Peyer's patch (tissue), 4 donors: ENCODE data around the gene RIMBP2. TPM values are rescaled to one million over a fixed set of nuclear protein-coding genes. Genes with fewer than 3 reads are reported as not detected.

Experiments
- DNase-seq, 3 donors: peaks; one replicate each; pipeline ENCODE4 v3.0.0-alpha.2; 2017 to 2019
- H3K27ac ChIP-seq, 4 donors: fragments of 200-600 bp; sonication (generic); one replicate each; pipeline ENCODE4 v1.5.1; 2016 to 2019
- H3K27me3 ChIP-seq, 2 donors: fragments of 200-600 bp; sonication (generic); one replicate each; pipeline ENCODE4 v1.5.1; 2019
- H3K36me3 ChIP-seq, 3 donors: fragments of 200-600 bp; sonication (generic); one replicate each; pipeline ENCODE4 v1.5.1; 2016 to 2019
- H3K4me1 ChIP-seq, 4 donors: fragments of 200-600 bp; sonication (generic); one replicate each; pipeline ENCODE4 v1.5.1; 2016 to 2019
- H3K4me3 ChIP-seq, 4 donors: fragments of 200-600 bp; sonication (generic); 1 replicate in 3 of 4; 2 replicates in 1 of 4; pipeline ENCODE4 v1.5.1; 2016 to 2019; ENCODE audit warnings: mild to moderate bottlenecking in 1 of 4
- H3K9me3 ChIP-seq, 4 donors: fragments of 200-600 bp; sonication (generic); one replicate each; pipeline ENCODE4 v1.5.1; 2016 to 2019; ENCODE audit warnings: mild to moderate bottlenecking in 1 of 4
- CTCF ChIP-seq, 6 experiments: fragments of 450-650 bp in 4 of 6; fragments of 200-600 bp in 2 of 6; sonication (generic) in 1 of 6; IDR thresholded peaks; one replicate each; pipeline ENCODE4 v1.5.1; 2017 to 2019; ENCODE audit warnings: antibody characterized with exemption in 6 of 6, mild to moderate bottlenecking in 3 of 6, moderate library complexity in 1 of 6
- POLR2A ChIP-seq, 2 donors: fragments of 450-650 bp; IDR thresholded peaks; one replicate each; pipeline ENCODE4 v1.5.1; 2017; ENCODE audit warnings: antibody characterized with exemption in 2 of 2, mild to moderate bottlenecking in 2 of 2, moderate library complexity in 2 of 2
- total RNA-seq, 4 donors: library from RNA; depleted of rRNA; stranded (reverse); fragments of >200 nt; gene quantifications; one replicate each; pipeline ENCODE4 v1.1.0, GENCODE V29; 2016

RIMBP2 gene
- total RNA-seq, 4 donors from 2014 or later, result 8.8 to 19.8 (median 16.0) TPM

DNA sequence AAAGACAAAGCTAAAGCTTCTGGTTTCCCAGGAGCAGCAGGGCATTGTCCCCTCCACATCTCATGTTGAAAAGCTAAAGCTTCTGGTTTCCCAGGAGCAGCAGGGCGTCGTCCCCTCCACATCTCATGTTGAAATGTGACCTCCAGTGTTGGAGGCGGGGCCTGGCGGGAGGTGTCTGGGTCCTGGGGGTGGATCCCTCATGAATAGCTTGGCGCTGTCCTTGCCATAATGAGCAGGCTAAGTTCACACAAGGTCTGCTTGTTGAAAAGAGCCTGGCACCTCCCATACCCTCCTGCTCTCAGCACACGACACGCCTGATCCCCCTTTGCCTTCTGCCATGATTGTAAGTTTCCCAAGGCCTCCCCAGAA lies 254.7 kb downstream of the RIMBP2 start:
- no peak overlapping the region for H3K4me3 ChIP-seq
- DNase-seq, result no peak
- no peaks in the 10 kb centered on the region for H3K36me3 ChIP-seq
- no peaks in the 10 kb centered on the region for H3K4me1 ChIP-seq
- H3K27ac ChIP-seq, result no peak overlapping the region
- H3K27me3 ChIP-seq, result no peaks in the 10 kb centered on the region
- no peaks in the 10 kb centered on the region for H3K9me3 ChIP-seq
- TF ChIP-seq CTCF (IDR thresholded peaks at IDR 0.05) (no peak), POLR2A (IDR thresholded peaks at IDR 0.05) (no peak)

- Histone ChIP-seq H3K36me3 (no peaks in the 10 kb centered on the region), H3K4me3 (no peak overlapping the region), H3K4me1 (no peaks in the 10 kb centered on the region), H3K27ac (no peak overlapping the region), H3K27me3 (no peaks in the 10 kb centered on the region), H3K9me3 (no peaks in the 10 kb centered on the region)
- no peak for TF ChIP-seq POLR2A (IDR thresholded peaks at IDR 0.05)
- DNase-seq, result no peak
Observed at GRCh38 chr12:130460611-130461446, 255.3 kb downstream of the RIMBP2 start.

DNA sequence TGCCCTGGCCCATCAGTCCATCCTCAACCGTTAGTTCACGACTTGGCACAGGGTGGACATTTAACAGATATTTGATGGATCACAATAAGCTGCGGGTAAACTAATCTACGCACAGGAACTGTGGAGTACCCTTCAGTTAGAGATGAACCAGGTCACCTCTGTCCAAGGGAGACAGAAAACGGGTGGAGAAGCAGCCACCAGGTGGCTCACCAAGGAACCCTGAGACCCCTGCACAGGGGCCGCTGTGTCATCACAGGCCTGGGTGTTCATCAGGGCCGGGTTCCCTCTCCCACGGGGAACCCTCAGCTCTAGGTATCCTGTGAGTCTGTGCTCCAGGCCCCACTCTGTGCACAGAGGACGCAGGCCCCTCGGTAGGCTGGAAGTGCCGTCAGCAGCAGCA lies 256.2 kb downstream of the RIMBP2 start:
- Histone ChIP-seq H3K36me3 (no peaks in the 10 kb centered on the region), H3K4me3 (no peak overlapping the region), H3K9me3 (no peaks in the 10 kb centered on the region), H3K27ac (no peak overlapping the region), H3K4me1 (no peaks in the 10 kb centered on the region), H3K27me3 (no peaks in the 10 kb centered on the region)
- TF ChIP-seq CTCF (IDR thresholded peaks at IDR 0.05), result no peak
- no peak for TF ChIP-seq POLR2A (IDR thresholded peaks at IDR 0.05)
- DNase-seq, result no peak

- no peaks in the 10 kb centered on the region for H3K9me3 ChIP-seq
- DNase-seq, result no peak
- H3K4me3 ChIP-seq, result no peak overlapping the region
- H3K27me3 ChIP-seq, result no peaks in the 10 kb centered on the region
- no peaks in the 10 kb centered on the region for H3K4me1 ChIP-seq
- H3K36me3 ChIP-seq, result no peaks in the 10 kb centered on the region
- no peak overlapping the region for H3K27ac ChIP-seq
- TF ChIP-seq POLR2A (IDR thresholded peaks at IDR 0.05) (no peak), CTCF (IDR thresholded peaks at IDR 0.05) (no peak)
Observed at GRCh38 chr12:130458341-130458740, 257.8 kb downstream of the RIMBP2 start.

DNA sequence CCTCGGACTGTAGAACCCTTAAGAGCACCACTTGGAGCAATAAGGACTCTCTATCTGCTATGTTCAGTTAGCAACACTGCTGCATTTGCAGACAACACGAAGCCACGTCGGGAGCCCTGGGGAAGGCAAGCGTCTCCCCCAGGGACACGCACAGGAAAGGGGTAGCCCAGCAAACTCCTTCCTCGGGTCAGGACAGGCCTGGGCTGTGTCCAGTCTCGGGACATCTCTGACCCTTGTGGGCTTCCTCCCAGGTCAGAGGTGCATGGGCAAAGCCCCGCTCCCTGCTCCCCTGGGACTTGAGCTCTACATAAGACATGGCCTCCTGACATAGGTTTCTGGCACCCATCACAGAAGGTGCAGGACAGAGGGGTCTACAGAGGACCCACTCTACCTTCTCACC lies 258.9 kb downstream of the RIMBP2 start:
- no peaks in the 10 kb centered on the region for H3K4me1 ChIP-seq
- H3K27me3 ChIP-seq, result no peaks in the 10 kb centered on the region
- no peak for TF ChIP-seq CTCF (IDR thresholded peaks at IDR 0.05)
- no peak for TF ChIP-seq POLR2A (IDR thresholded peaks at IDR 0.05)
- H3K4me3 ChIP-seq, result no peak overlapping the region
- no peak for DNase-seq
- no peaks in the 10 kb centered on the region for H3K9me3 ChIP-seq
- H3K27ac ChIP-seq, result no peak overlapping the region
- H3K36me3 ChIP-seq, result no peaks in the 10 kb centered on the region

DNA sequence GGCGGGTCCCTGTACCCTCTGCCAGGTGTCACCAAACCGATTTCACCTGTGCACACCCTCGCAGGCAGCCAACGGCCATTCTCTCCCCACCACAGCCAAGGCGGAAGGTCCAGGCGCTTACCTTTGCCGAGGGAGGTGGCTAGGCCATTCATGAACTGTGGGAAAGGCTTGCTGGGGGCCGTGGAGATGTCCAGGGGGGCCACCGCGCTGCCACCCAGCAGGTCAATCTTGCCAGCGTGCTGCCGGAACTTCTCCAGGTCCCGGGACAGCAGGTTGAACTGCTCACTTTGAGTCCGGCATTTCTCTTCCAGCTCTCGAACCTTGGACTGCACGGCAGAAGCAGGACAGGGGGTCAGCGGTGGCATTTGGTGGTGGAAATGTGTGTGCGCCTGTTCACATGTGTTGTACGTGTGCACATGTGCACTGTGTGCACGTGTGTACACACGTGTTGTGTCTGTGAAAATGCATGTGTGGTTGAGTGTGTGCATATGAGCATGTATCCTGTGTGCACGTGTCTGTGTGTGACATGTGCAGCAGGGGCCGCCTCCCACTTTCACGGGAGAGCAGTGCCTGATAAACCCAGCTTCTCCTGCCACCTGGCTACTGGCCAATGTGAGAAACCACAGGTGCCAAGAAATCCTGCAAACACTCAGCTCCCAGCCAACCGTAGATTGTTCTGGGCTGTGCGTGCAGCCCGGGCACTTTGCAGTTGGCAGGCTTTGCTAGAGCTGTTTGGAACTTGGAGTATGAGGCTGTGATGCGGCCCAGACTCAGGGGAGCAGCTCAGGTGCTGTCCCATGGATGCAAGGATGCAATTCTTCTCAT lies 259.5 kb downstream of the RIMBP2 start:
- Histone ChIP-seq H3K9me3 (no peaks in the 10 kb centered on the region), H3K4me3 (no peak overlapping the region), H3K36me3 (no peaks in the 10 kb centered on the region), H3K27ac (no peak overlapping the region), H3K27me3 (no peaks in the 10 kb centered on the region), H3K4me1 (no peaks in the 10 kb centered on the region)
- TF ChIP-seq CTCF (IDR thresholded peaks at IDR 0.05), result no peak
- DNase-seq, result no peak
